Adrenal gland (tissue), 5 donors: ENCODE measurements around the gene TEKT5.

Experiments
- CTCF ChIP-seq, 6 experiments: fragments of 450-650 bp in 4 of 6; fragments of 200-600 bp in 2 of 6; sonication (generic) in 1 of 6; IDR thresholded peaks; 1 replicate in 5 of 6; 2 replicates in 1 of 6; pipeline versions ENCODE4 v1.5.1 to v1.8.0; 2016 to 2021; ENCODE audit warnings: antibody characterized with exemption in 6 of 6, mild to moderate bottlenecking in 2 of 6, moderate library complexity in 1 of 6
- POLR2A ChIP-seq, 2 donors: fragments of 450-650 bp; IDR thresholded peaks; one replicate each; pipeline ENCODE4 v1.6.1; 2017; ENCODE audit warnings: antibody characterized with exemption in 2 of 2, mild to moderate bottlenecking in 2 of 2, moderate library complexity in 1 of 2
- donor health status: DM: no; HTN: no; CAD: no.

- TF ChIP-seq CTCF (IDR thresholded peaks at IDR 0.05) (no peak), POLR2A (IDR thresholded peaks at IDR 0.05) (no peak)
These were observed 78.3 kb downstream of the TEKT5 start for GRCh38 chr16:10616419-10616755.
